ENCODE results near the gene CHPF2.

Gene CHPF2

DNA sequence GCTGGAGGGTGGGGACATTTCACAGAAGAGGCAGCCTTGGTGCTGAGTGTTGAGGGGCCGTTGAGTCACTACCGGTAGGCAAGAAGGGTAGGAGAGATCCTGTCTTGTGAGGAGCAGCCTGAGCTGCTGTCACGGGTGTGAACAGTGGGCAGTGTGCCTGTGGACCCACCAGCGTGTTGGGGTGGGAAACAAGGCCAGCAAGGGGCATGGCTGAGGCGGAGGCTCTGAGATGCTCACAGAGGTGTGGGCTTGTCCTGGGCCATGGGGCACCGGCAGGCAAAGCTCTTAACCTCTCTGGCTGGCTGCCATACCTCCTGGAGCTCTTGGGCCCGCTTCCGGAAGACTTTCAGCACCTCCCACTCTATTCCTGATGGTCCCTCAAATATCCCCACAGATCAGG lies 49.8 kb downstream of the CHPF2 start:
- in situ Hi-C loops (cut with MboI; ENCODE audit: low sequenced_read_pairs), result no loop called here

GRCh38 chr7:151283302-151283701 lies 51.0 kb downstream of the CHPF2 start:
- in situ Hi-C loops (cut with MboI; ENCODE audit: low sequenced_read_pairs), result no loop called here

DNA sequence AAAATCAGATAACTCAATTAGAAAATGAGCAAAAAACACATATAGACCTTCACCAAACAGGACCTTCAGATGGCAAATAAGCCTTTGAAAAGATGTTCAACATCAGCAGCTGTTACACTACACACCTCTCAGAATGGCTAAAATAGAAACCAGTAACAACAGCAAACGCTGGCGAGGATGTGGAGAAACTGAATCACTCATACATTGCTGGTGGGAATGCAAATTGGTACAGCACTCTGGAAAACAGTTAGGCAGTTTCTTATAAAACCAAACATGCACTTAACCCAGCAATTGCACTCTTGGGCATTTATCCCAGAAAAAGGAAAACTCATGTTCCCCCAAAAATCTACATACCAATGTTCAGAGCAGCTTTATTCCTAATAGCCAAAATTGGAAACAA lies 53.9 kb downstream of the CHPF2 start:
- in situ Hi-C loops (cut with MboI; ENCODE audit: low sequenced_read_pairs), result no loop called here
